Ovary (tissue), 9 donors: ENCODE measurements around the gene ZNF513. TPM values are rescaled to one million over a fixed set of nuclear protein-coding genes. Genes with fewer than 3 reads are reported as not detected.
A peak's percentile ranks its signal among the peaks of the same experiment; 100 is the strongest.

Experiments
- DNase-seq, 5 donors: peaks; one replicate each; pipeline ENCODE4 v3.0.0-alpha.2; 2019 to 2020
- H3K27ac ChIP-seq, 2 donors: fragments of 200-600 bp; one replicate each; pipeline versions ENCODE4 v1.5.1 to v1.8.0; 2019 to 2022
- H3K27me3 ChIP-seq: fragments of 200-600 bp; one replicate; pipeline ENCODE4 v1.8.0; 2022
- H3K36me3 ChIP-seq: fragments of 200-600 bp; sonication (generic); one replicate; pipeline ENCODE4 v1.5.1; 2019
- H3K4me1 ChIP-seq: one replicate; pipeline ENCODE4 v1.8.1; 2013; ENCODE audit warnings: mild to moderate bottlenecking, moderate library complexity; ENCODE audit not compliant: insufficient read depth
- H3K4me3 ChIP-seq: fragments of 200-600 bp; sonication (generic); one replicate; pipeline ENCODE4 v1.5.1; 2017
- H3K9me3 ChIP-seq, 2 donors: fragments of 200-600 bp in 1 of 2; sonication (generic) in 1 of 2; one replicate each; pipeline versions ENCODE4 v1.5.1 to v1.8.1; 2013 to 2019; ENCODE audit warnings: mild to moderate bottlenecking in 1 of 2, moderate library complexity in 1 of 2
- EP300 ChIP-seq: sonication (generic); formaldehyde crosslinking; IDR thresholded peaks from one replicate; pipeline ENCODE4 v1.6.1; 2017; ENCODE audit warnings: antibody characterized with exemption
- POLR2A ChIP-seq: fragments of 450-650 bp; IDR thresholded peaks from one replicate; pipeline ENCODE4 v1.6.1; 2017; ENCODE audit warnings: antibody characterized with exemption, mild to moderate bottlenecking, moderate library complexity
- WGBS, 3 donors: extraction: QIAGEN DNeasy Blood & Tissue Kit in 1 of 3; methylation state at CpG; one replicate each; pipeline versions ENCODE4 v1.1.5 to v1.1.7; 2013 to 2017; 5-methylcytosine and 5-hydroxymethylcytosine counted together
- intact Hi-C, 4 donors: fragments of 100-400 bp; cut with DNase I; formaldehyde crosslinking; loops; one replicate each; pipeline versions ENCODE4 v1.11.0 to v1.15.1; 2022 to 2023
- polyA plus RNA-seq, 2 donors: library from polyadenylated mRNA; stranded (reverse); fragments of 200-250 nt in 1 of 2; fragments of 350-450 nt in 1 of 2; fragmentation: Illumina TruSeq in 1 of 2; extraction: RNeasy Lipid Tissue Mini Kit (QIAGEN cat#74804) in 1 of 2; gene quantifications; one replicate each; pipeline ENCODE4 v1.2.3, GENCODE V29; 2013 to 2014
- total RNA-seq, 7 donors: library from RNA; depleted of rRNA in 2 of 7; stranded (reverse); fragments of >200 nt in 2 of 7; fragmentation: NEBNext Ultra II Directional in 3 of 7; extraction: Animal tissue kit (Norgen Biotek cat#: 25700) in 3 of 7; gene quantifications; one replicate each; pipeline versions ENCODE4 v1.1.0 to v1.2.4, GENCODE V29; 2016 to 2023
- TF ChIP-seq, protein P1 (sequence below), 3 donors: fragments of 450-650 bp in 2 of 3; fragments of 200-600 bp in 1 of 3; IDR thresholded peaks; one replicate each; pipeline versions ENCODE4 v1.5.1 to v1.8.0; 2016 to 2022; ENCODE audit warnings: antibody characterized with exemption in 3 of 3, mild to moderate bottlenecking in 1 of 3
- donor health status: DM: no; HTN: no; CAD: no; lungs with moderate emphysema.
- donor health status: DM: no; HTN: no; CAD: no.
- donor health status: Bipolar disorder and iron deficiency.
- donor health status: DM: yes; HTN: yes; CAD: no.
- donor health status: DM: no; HTN: no; CAD: no.
- donor health status: DM: yes; HTN: yes; CAD: no.

The ZNF513 gene
- total and polyA plus RNA-seq, 9 donors = 3.4 to 24.1 (median 11.0) TPM

DNA sequence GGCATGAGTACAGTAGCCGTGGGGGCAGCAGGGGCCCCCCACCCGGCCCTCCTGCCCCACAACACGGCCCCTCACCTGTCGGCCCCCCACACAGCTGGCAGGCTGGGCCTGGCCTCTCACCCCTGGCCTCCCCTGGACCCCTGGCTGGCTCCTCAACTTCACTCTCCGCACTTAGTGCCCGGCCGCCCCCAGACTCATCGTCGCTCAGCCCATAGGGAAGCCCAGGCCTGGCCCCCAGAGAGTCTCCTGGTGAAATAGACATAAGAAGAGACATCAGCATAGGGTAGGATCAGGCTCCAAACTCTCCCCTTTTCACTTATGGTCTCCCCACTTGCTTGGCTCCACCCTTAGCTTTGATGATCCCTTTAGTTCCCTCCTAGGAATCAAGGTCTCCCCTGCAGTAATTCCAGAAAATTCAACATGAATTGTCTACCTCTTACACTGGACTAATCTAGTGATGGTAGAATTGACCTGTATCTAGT lies 1.7 kb downstream of the ZNF513 start:
- Histone ChIP-seq H3K4me3 (no peak overlapping the region), H3K27me3 (no peaks in the 10 kb centered on the region), H3K4me1 (peaks cover 4% of the 10 kb centered on the region), H3K36me3 (no peaks in the 10 kb centered on the region), H3K27ac (no peak overlapping the region), H3K9me3 (no peaks in the 10 kb centered on the region)
- 64 to 80% (median 75%) methylated on average over 6 to 9 of the region's 9 CpGs for WGBS, 3 donors
- intact Hi-C loops = loop anchor here in 1 of 4 donors (10.0 kb wide), 1 partner anchor 46 kb away; the partner anchor contains the start of gene NRBP1
- DNase-seq = no peak
- TF ChIP-seq EP300 = no peak
- no peak for TF ChIP-seq POLR2A
- TF ChIP-seq, protein P1, sequence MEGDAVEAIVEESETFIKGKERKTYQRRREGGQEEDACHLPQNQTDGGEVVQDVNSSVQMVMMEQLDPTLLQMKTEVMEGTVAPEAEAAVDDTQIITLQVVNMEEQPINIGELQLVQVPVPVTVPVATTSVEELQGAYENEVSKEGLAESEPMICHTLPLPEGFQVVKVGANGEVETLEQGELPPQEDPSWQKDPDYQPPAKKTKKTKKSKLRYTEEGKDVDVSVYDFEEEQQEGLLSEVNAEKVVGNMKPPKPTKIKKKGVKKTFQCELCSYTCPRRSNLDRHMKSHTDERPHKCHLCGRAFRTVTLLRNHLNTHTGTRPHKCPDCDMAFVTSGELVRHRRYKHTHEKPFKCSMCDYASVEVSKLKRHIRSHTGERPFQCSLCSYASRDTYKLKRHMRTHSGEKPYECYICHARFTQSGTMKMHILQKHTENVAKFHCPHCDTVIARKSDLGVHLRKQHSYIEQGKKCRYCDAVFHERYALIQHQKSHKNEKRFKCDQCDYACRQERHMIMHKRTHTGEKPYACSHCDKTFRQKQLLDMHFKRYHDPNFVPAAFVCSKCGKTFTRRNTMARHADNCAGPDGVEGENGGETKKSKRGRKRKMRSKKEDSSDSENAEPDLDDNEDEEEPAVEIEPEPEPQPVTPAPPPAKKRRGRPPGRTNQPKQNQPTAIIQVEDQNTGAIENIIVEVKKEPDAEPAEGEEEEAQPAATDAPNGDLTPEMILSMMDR (IDR thresholded peaks at IDR 0.05) = no peak

GRCh38 chr2:27378096-27378808 lies 2.3 kb downstream of the ZNF513 start:
- peak in 3 of 5 donors; percentile 22 to 52 (median 46) for DNase-seq
- Histone ChIP-seq H3K9me3 (no peaks in the 10 kb centered on the region), H3K36me3 (no peaks in the 10 kb centered on the region), H3K27me3 (no peaks in the 10 kb centered on the region), H3K27ac (no peak overlapping the region), H3K4me3 (no peak overlapping the region), H3K4me1 (peaks cover 4% of the 10 kb centered on the region)
- WGBS, 3 donors = 65 to 76% (median 69%) methylated on average over 28 to 29 of the region's 29 CpGs
- intact Hi-C loops = loop anchor here in 1 of 4 donors (10.0 kb wide), 1 partner anchor 47 kb away; the partner anchor contains the start of gene NRBP1
- TF ChIP-seq EP300 = no peak
- TF ChIP-seq, protein P1 (IDR thresholded peaks at IDR 0.05) = no peak
- no peak for TF ChIP-seq POLR2A

GRCh38 chr2:27377618-27378095 lies 2.9 kb downstream of the ZNF513 start:
- no peak overlapping the region for H3K4me3 ChIP-seq
- DNase-seq = peak in 1 of 5 donors; percentile 51
- intact Hi-C loops = loop anchor here in 1 of 4 donors (10.0 kb wide), 1 partner anchor 47 kb away; the partner anchor contains the start of gene NRBP1
- WGBS, 3 donors = 78 to 81% (median 79%) methylated on average over 18 of the region's 18 CpGs
- peaks cover 4% of the 10 kb centered on the region for H3K4me1 ChIP-seq
- H3K27ac ChIP-seq = no peak overlapping the region
- TF ChIP-seq, protein P1 (IDR thresholded peaks at IDR 0.05) = no peak
- TF ChIP-seq POLR2A (no peak), EP300 (no peak)
- no peaks in the 10 kb centered on the region for H3K36me3 ChIP-seq
- no peaks in the 10 kb centered on the region for H3K9me3 ChIP-seq
- no peaks in the 10 kb centered on the region for H3K27me3 ChIP-seq

DNA sequence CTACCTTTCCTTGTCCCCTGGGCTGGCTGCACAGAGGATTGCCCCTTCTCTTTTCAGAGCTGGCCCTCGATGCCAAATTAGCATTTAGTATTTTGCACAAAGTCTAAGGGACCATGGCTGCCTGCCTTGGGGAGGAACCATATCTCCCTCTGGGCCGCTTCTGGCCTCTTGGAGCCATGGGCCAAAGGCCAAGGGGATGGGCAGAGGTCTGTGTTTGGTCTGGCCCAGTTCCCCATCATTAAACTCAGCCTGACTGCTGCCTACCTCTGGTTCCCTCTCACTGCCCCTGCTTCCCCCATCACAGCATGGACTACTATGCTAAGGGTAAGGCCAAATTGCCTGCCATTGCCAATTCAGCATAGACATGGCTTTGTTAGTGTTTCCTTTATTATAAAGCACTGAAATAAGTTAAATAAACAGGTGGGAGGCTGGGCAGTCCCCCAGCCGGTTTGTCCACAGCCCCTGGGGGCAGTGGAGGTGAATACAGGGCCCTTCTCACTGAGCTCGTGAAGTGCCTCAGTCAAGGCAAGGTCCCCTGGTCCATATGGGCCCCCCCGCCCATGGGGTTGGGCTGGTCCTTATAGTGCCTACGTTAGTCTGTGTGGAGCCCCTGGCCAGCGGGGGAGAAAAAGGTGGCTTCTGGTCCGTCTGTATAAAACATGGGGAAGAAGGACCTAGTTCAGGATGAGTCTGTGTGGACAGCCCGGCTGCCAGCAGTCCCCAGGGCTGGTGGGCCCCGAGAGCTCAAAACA lies 3.5 kb downstream of the ZNF513 start:
- no peak for DNase-seq
- Histone ChIP-seq H3K36me3 (no peaks in the 10 kb centered on the region), H3K27me3 (no peaks in the 10 kb centered on the region), H3K27ac (no peak overlapping the region), H3K4me3 (no peak overlapping the region), H3K9me3 (no peaks in the 10 kb centered on the region), H3K4me1 (peaks cover 4% of the 10 kb centered on the region)
- no peak for TF ChIP-seq POLR2A
- TF ChIP-seq, protein P1 (IDR thresholded peaks at IDR 0.05) = no peak
- no peak for TF ChIP-seq EP300
- intact Hi-C loops = loop anchor here in 1 of 4 donors (10.0 kb wide), 1 partner anchor 48 kb away; the partner anchor contains the start of gene NRBP1
- 60 to 66% (median 64%) methylated on average over 10 of the region's 10 CpGs for WGBS, 3 donors
